ENCODE measurements around the gene PIEZO2. TPM values are rescaled to one million over a fixed set of nuclear protein-coding genes. Genes with fewer than 3 reads are reported as not detected.

Gene PIEZO2
- total RNA-seq, 1 experiment from 2014 or later, result 0.57 TPM

DNA sequence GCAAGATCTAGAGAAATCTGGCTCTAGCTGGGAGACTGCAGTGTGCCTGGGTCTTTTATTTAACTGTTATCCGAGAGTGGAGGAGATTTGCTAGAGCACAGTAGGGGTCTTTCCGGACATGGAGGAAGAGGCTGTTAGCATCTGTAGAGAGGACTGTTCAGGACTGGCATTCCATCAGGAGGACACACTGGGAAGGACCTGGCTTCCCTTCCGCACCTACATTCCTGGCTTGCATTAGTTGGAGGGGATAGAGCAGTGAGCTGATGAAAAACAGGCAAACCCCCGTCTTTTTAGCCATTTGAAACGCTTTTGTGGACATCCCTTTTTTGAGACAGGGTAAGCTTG lies 874 bp upstream of the PIEZO2 start:
- ATAC-seq (no peak), DNase-seq (ENCODE audit: low read depth, low spot score) (no peak)
- intact Hi-C loops (cut with micrococcal nuclease; ENCODE audit: unreplicated experiment) (loop anchor here (10.0 kb wide), 1 partner anchor 585 kb away; no protein-coding TSS in a partner anchor), in situ Hi-C loops (cut with HindIII; ENCODE audit: low pct_unique_long_range_greater_than_20kb, low sequenced_read_pairs) (no loop called here)
- H3K4me1 ChIP-seq (ENCODE audit: control insufficient read depth, insufficient read depth, low read length), result no peaks in the 10 kb centered on the region
- no TSS peak for BruUV-seq (replicated peaks)
- TF ChIP-seq POLR2AphosphoS5 (IDR thresholded peaks at IDR 0.05; ENCODE audit: low read depth, low read length), result no peak
- no peak for TF ChIP-seq REST (IDR thresholded peaks at IDR 0.05; ENCODE audit: insufficient read depth in 1 of 2, low read depth in 2 of 2, low read length in 1 of 2)
- TF ChIP-seq, protein P1, sequence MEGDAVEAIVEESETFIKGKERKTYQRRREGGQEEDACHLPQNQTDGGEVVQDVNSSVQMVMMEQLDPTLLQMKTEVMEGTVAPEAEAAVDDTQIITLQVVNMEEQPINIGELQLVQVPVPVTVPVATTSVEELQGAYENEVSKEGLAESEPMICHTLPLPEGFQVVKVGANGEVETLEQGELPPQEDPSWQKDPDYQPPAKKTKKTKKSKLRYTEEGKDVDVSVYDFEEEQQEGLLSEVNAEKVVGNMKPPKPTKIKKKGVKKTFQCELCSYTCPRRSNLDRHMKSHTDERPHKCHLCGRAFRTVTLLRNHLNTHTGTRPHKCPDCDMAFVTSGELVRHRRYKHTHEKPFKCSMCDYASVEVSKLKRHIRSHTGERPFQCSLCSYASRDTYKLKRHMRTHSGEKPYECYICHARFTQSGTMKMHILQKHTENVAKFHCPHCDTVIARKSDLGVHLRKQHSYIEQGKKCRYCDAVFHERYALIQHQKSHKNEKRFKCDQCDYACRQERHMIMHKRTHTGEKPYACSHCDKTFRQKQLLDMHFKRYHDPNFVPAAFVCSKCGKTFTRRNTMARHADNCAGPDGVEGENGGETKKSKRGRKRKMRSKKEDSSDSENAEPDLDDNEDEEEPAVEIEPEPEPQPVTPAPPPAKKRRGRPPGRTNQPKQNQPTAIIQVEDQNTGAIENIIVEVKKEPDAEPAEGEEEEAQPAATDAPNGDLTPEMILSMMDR (IDR thresholded peaks at IDR 0.05), result no peak
- TF ChIP-seq SIN3A (IDR thresholded peaks at IDR 0.05; ENCODE audit: borderline replicate concordance, insufficient read depth, low read depth, low read length), result no peak
- no peak for TF ChIP-seq TCF7L2 (IDR thresholded peaks at IDR 0.05; ENCODE audit: low read depth, low read length)
- H3K27me3 ChIP-seq (ENCODE audit: control insufficient read depth, insufficient read depth, low read length), result peaks cover 5% of the 10 kb centered on the region; the same call in 1 of the 2 replicates
- H3K36me3 ChIP-seq (ENCODE audit: control insufficient read depth, insufficient read depth, low read length), result no peaks in the 10 kb centered on the region
- CTCF ChIA-PET, result no interaction called here
- no peak overlapping the region for H3K27ac ChIP-seq (ENCODE audit: low read length)
- no peak overlapping the region for H3K4me3 ChIP-seq (ENCODE audit: low read depth in 2 of 2, low read length in 2 of 2)
- POLR2A ChIA-PET, result no interaction called here
- H3K9me3 ChIP-seq (ENCODE audit: control insufficient read depth, insufficient read depth, low read depth, low read length), result no peaks in the 10 kb centered on the region

DNA sequence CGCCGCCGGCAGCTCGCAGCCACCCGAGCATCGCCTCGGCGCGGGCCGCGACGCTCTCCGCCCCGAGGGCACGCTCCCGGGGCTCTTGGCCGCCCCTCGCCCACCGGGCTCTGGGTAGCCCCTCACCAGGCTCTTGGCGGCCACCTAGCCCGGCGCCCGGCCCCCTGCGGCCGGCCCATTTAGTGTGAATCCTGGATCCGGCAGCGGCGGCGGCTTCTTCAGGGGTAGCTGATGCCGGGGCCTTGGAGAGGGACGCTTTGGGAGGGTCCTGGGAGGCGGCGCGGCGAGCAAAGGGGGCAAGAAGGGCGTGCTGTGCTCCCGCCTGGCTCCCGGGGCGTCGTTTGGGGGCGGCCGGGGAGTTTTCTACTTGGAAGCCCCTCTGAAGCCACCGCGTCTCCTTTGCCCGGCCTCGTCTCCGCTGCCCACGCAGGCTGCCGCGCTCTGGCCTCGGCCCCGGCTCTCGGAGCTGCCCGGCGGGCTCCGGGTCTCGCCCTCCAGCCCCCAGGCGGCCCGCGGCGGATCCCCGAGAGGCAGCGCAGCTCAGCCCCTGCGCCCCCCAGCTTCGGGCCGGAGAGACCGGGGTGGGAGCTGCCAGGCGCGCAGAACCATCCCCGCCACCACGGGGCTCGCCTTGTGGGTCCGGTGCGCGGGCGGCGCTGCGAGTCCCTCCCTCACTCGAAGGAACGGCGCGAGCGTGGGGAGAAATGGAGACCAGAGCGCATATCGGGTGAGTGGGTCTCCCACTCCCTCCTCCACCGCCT lies 509 bp downstream of the PIEZO2 start:
- intact Hi-C loops (cut with micrococcal nuclease; ENCODE audit: unreplicated experiment) (no loop called here), in situ Hi-C loops (cut with HindIII; ENCODE audit: low pct_unique_long_range_greater_than_20kb, low sequenced_read_pairs) (no loop called here)
- no peak overlapping the region for H3K4me3 ChIP-seq (ENCODE audit: low read depth in 2 of 2, low read length in 2 of 2)
- BruUV-seq (replicated peaks), result no TSS peak
- CTCF ChIA-PET, result no interaction called here
- POLR2A ChIA-PET, result no interaction called here
- H3K36me3 ChIP-seq (ENCODE audit: control insufficient read depth, insufficient read depth, low read length), result no peaks in the 10 kb centered on the region
- no peak for DNase-seq (ENCODE audit: low read depth, low spot score)
- no peak for TF ChIP-seq TCF7L2 (IDR thresholded peaks at IDR 0.05; ENCODE audit: low read depth, low read length)
- no peak for TF ChIP-seq REST (IDR thresholded peaks at IDR 0.05; ENCODE audit: insufficient read depth in 1 of 2, low read depth in 2 of 2, low read length in 1 of 2)
- no peak for ATAC-seq
- H3K27ac ChIP-seq (ENCODE audit: low read length), result no peak overlapping the region
- H3K9me3 ChIP-seq (ENCODE audit: control insufficient read depth, insufficient read depth, low read depth, low read length), result no peaks in the 10 kb centered on the region
- H3K4me1 ChIP-seq (ENCODE audit: control insufficient read depth, insufficient read depth, low read length), result no peaks in the 10 kb centered on the region
- H3K27me3 ChIP-seq (ENCODE audit: control insufficient read depth, insufficient read depth, low read length), result peaks cover 5% of the 10 kb centered on the region; the same call in 1 of the 2 replicates

All from Panc1 (cell line).